Gastroesophageal sphincter (tissue), 4 donors: ENCODE results near the gene SLCO4C1. TPM values are rescaled to one million over a fixed set of nuclear protein-coding genes. Genes with fewer than 3 reads are reported as not detected.

ENCODE experiments used
- ATAC-seq: fragments of 150-250 bp; one replicate; pipeline ENCODE4 v1.9.1; 2016; ENCODE audit warnings: mild to moderate bottlenecking, moderate library complexity
- H3K27ac ChIP-seq, 4 donors: fragments of 200-600 bp; sonication (generic) in 3 of 4; 1 replicate in 3 of 4; 2 replicates in 1 of 4; pipeline ENCODE4 v1.5.1; 2016 to 2019
- H3K27me3 ChIP-seq: fragments of 200-600 bp; sonication (generic); one replicate; pipeline ENCODE4 v1.5.1; 2019
- H3K36me3 ChIP-seq, 2 donors: fragments of 200-600 bp; sonication (generic); one replicate each; pipeline ENCODE4 v1.5.1; 2019; ENCODE audit warnings: control low read depth in 1 of 2
- H3K4me1 ChIP-seq, 3 donors: fragments of 200-600 bp; sonication (generic); 1 replicate in 2 of 3; 2 replicates in 1 of 3; pipeline ENCODE4 v1.5.1; 2016 to 2019; ENCODE audit warnings: control low read depth in 2 of 3
- H3K4me3 ChIP-seq, 2 donors: fragments of 200-600 bp; sonication (generic); one replicate each; pipeline ENCODE4 v1.5.1; 2019; ENCODE audit warnings: mild to moderate bottlenecking in 1 of 2, moderate library complexity in 1 of 2
- H3K9me3 ChIP-seq, 3 donors: fragments of 200-600 bp; sonication (generic); one replicate each; pipeline ENCODE4 v1.5.1; 2017 to 2019; ENCODE audit warnings: control low read depth in 2 of 3
- CTCF ChIP-seq, 4 experiments: fragments of 200-600 bp in 2 of 4; fragments of 450-650 bp in 2 of 4; sonication (generic) in 1 of 4; IDR thresholded peaks; one replicate each; pipeline ENCODE4 v1.5.1; 2017 to 2019; ENCODE audit warnings: antibody characterized with exemption in 4 of 4, mild to moderate bottlenecking in 2 of 4, moderate library complexity in 2 of 4
- EP300 ChIP-seq: sonication (generic); formaldehyde crosslinking; IDR thresholded peaks from one replicate; pipeline ENCODE4 v1.6.1; 2017; ENCODE audit warnings: antibody characterized with exemption, mild to moderate bottlenecking
- POLR2A ChIP-seq, 2 donors: fragments of 450-650 bp; IDR thresholded peaks; one replicate each; pipeline ENCODE4 v1.6.1; 2017; ENCODE audit warnings: antibody characterized with exemption in 2 of 2, mild to moderate bottlenecking in 2 of 2, moderate library complexity in 1 of 2
- POLR2AphosphoS5 ChIP-seq: sonication (generic); formaldehyde crosslinking; IDR thresholded peaks from one replicate; pipeline ENCODE4 v1.6.1; 2017; ENCODE audit warnings: antibody characterized with exemption
- WGBS, 2 donors: methylation state at CpG; one replicate each; pipeline ENCODE4 v1.1.5; 2018; ENCODE audit warnings: low coverage in 1 of 2; 5-methylcytosine and 5-hydroxymethylcytosine counted together
- total RNA-seq, 4 donors: library from RNA; depleted of rRNA; stranded (reverse); fragments of >200 nt; gene quantifications; one replicate each; pipeline ENCODE4 v1.1.0, GENCODE V29; 2016

Gene SLCO4C1
- total RNA-seq, 4 donors from 2014 or later, result 0.12 TPM; not detected in 3

- Histone ChIP-seq H3K9me3 (peaks cover 0 to 11% (median 0%) of the 10 kb centered on the region in 3 donors), H3K27ac (no peak overlapping the region), H3K4me1 (no peaks in the 10 kb centered on the region), H3K27me3 (no peaks in the 10 kb centered on the region), H3K4me3 (no peak overlapping the region), H3K36me3 (no peaks in the 10 kb centered on the region)
- TF ChIP-seq POLR2AphosphoS5, result no peak
- no peak for TF ChIP-seq EP300
- no peak for TF ChIP-seq POLR2A (IDR thresholded peaks at IDR 0.05)
- TF ChIP-seq CTCF (IDR thresholded peaks at IDR 0.05), result no peak
- WGBS, 2 donors, result no CpG with 5 or more reads among the region's 8 CpGs
- no peak for ATAC-seq
These were observed 99.6 kb downstream of the SLCO4C1 start for GRCh38 chr5:102196481-102196880.

Other genes starting within 250 kb of the SLCO4C1 start
- not detected for gene SLCO6A1, start 202.7 kb upstream of the SLCO4C1 start, total RNA-seq